Mesodermal cell (in vitro differentiated cells): ENCODE data around the gene SGIP1.

Source experiments
- H3K27ac ChIP-seq: 2 replicates; pipeline ENCODE4 v1.7.0; 2013; ENCODE audit warnings: mild to moderate bottlenecking, low read depth, low read length, moderate library complexity; ENCODE audit not compliant: severe bottlenecking
- H3K36me3 ChIP-seq: 2 replicates; pipeline ENCODE4 v1.7.1; 2013; ENCODE audit warnings: mild to moderate bottlenecking, low read length, moderate library complexity; ENCODE audit not compliant: control insufficient read depth, insufficient read depth
- H3K4me1 ChIP-seq: one replicate; pipeline ENCODE4 v1.7.1; 2013; ENCODE audit warnings: mild to moderate bottlenecking, low read length; ENCODE audit not compliant: insufficient read depth, control insufficient read depth, poor library complexity, severe bottlenecking
- H3K4me3 ChIP-seq: 2 replicates; pipeline ENCODE4 v1.7.0; 2013; ENCODE audit warnings: low read length, control low read depth, mild to moderate bottlenecking; ENCODE audit not compliant: insufficient read depth, poor library complexity, severe bottlenecking; ENCODE audit errors: extremely low read depth
- H3K9me3 ChIP-seq: 2 replicates; pipeline ENCODE4 v1.7.1; 2013; ENCODE audit warnings: mild to moderate bottlenecking, low read length, moderate library complexity; ENCODE audit not compliant: control insufficient read depth
- WGBS, 2 experiments: methylation state at CpG; one replicate each; pipeline ENCODE4 v1.1.5; 2013; ENCODE audit warnings: missing lambda C conversion rate in 2 of 2; ENCODE audit not compliant: insufficient coverage in 2 of 2; 5-methylcytosine and 5-hydroxymethylcytosine counted together

The SGIP1 gene

DNA sequence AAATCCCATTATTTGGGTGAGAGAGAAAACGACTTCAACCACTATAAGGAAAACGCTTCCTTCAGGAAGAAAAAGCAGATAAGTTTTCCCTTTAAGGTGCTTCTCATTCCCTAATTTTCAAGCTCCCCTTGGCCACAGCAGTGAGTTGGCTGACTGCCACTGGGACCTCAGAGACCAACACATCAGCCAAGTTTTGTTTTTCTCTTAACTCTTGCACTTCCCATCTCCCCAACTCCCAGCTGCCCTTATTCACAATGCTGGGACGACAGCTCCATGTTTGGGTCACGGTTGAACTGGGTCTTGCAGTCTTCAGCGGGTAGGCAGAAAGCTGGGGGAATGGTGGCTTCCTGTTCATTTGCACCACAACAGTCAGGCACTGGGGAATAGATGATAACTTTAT is 18.9 kb downstream of the SGIP1 start:
- WGBS, 2 experiments = 43 to 67% methylated on average over 1 to 3 of the region's 5 CpGs

DNA sequence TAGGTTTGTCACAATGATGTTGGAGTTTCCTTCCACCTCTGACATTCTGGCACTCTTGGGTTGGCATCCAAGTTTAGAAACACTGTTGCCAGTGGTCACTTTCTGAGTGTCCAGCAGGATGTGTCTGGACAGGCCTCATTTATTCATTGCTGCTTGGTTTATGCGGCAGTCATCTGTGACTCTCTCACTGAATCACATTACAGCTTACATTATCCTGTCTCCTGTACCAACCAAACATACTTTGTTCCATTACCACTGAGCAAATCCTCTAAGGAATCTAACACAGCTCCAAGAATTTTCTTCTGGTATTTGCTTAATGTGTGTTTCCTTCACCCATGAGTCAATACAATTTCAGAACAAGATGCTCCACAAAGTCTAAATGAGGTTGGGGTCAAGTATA is 19.9 kb downstream of the SGIP1 start:
- WGBS, 2 experiments = 100% methylated on average over 1 of the region's 1 CpG
- Histone ChIP-seq H3K36me3 (peaks cover 12% of the 10 kb centered on the region), H3K9me3 (no peaks in the 10 kb centered on the region), H3K4me3 (no peak overlapping the region), H3K4me1 (peaks cover 11% of the 10 kb centered on the region), H3K27ac (no peak overlapping the region)

More for the DNA sequence above, 18.9 kb downstream of the SGIP1 start:
- H3K36me3 ChIP-seq = peaks cover 12% of the 10 kb centered on the region
- no peak overlapping the region for H3K4me3 ChIP-seq
- no peaks in the 10 kb centered on the region for H3K9me3 ChIP-seq
- H3K4me1 ChIP-seq = peaks cover 11% of the 10 kb centered on the region
- H3K27ac ChIP-seq = no peak overlapping the region

DNA sequence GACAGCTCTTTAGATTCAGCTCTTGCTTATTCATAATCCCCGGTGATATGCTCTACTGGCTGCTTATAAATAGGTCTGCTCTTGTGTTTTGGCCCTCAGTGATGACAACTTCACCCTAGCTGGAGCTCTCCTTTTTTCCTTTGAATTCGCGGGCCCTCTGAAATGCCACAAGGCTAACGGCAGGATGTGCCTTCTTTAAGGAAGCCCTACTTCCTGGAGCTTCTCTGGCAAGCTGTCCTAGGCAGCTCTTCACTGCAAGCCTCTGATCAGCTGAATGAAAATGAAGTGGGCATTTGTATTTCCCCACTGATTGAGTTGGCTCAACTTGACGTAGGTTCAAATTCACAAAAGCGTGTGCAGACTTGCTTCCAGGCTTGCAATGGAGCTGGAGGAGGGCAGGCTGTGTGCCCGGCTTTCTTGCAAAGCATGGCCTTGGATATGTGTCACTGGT is 22.2 kb downstream of the SGIP1 start:
- 86 to 94% methylated on average over 5 to 6 of the region's 7 CpGs for WGBS, 2 experiments
- Histone ChIP-seq H3K9me3 (no peaks in the 10 kb centered on the region), H3K4me3 (no peak overlapping the region), H3K36me3 (peaks cover 12% of the 10 kb centered on the region), H3K27ac (no peak overlapping the region), H3K4me1 (peaks cover 14% of the 10 kb centered on the region)

DNA sequence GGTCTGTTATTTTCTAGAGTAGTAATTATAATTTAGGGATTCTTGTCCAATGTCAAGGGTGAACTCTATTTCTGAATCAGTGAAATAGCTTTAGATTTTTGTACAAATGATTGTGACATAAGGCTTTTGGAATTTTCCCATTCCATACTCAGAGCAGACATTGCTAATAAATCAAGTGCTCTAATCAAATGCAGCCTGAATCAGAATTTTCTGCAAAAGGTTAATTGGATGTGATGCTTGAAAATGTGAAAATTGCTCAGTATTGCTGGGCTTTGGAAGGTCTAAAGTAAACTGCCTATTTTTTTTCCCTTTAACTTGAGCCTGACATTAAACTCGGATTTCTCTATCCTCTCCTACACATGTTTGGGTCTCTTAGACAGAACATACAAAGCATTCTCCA is 23.2 kb downstream of the SGIP1 start:
- Histone ChIP-seq H3K27ac (no peak overlapping the region), H3K4me3 (no peak overlapping the region), H3K36me3 (peaks cover 12% of the 10 kb centered on the region), H3K4me1 (peaks cover 21% of the 10 kb centered on the region), H3K9me3 (no peaks in the 10 kb centered on the region)
- 67 to 86% methylated on average over 1 of the region's 1 CpG for WGBS, 2 experiments

DNA sequence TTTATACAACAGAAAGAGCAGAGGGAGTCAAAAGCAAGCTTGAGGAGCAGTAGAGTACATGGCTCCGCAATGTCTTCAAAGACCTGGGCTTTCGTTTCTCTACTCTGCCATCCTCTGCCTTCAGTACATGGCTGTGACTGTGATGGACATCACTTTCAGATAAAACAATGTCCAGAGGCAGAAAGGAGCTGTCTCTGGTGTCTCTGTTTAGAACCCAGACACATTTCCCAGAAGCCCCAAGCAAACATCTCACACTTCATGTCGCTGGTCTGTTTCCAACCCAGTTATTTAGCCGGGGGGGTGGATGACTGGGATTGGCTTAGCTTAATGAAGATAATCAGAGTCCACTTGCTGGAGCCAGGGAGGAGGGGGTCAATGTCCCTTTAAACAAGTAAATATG is 25.6 kb downstream of the SGIP1 start:
- no peak overlapping the region for H3K27ac ChIP-seq
- WGBS, 2 experiments = 84 to 100% methylated on average over 1 to 3 of the region's 4 CpGs
- H3K9me3 ChIP-seq = no peaks in the 10 kb centered on the region
- H3K4me3 ChIP-seq = no peak overlapping the region
- H3K36me3 ChIP-seq = no peaks in the 10 kb centered on the region
- H3K4me1 ChIP-seq = peaks cover 34% of the 10 kb centered on the region

DNA sequence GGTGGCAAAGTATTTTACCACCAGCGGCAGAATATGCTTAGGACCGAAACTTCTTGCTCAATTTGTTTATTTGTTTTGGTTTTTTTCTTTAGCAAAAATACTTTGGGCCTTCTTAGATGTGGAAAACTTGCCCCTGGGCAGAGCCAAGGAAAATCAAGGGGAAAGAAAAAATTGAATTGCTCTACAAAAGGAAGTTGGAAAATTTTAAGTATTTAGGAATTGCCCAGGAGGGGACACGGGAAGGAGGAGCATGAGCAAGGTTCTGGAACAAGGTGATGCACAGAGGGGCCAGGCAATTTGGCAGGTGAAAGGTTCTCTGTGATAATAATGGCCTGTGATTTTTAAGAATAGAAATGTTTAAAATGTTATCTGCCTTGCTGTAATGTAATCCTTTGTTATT is 28.6 kb downstream of the SGIP1 start:
- WGBS, 2 experiments = 65 to 77% methylated on average over 2 of the region's 3 CpGs
- no peak overlapping the region for H3K4me3 ChIP-seq
- no peaks in the 10 kb centered on the region for H3K36me3 ChIP-seq
- no peaks in the 10 kb centered on the region for H3K9me3 ChIP-seq
- H3K4me1 ChIP-seq = peaks cover 29% of the 10 kb centered on the region
- H3K27ac ChIP-seq = peak overlapping the region; percentile 98

DNA sequence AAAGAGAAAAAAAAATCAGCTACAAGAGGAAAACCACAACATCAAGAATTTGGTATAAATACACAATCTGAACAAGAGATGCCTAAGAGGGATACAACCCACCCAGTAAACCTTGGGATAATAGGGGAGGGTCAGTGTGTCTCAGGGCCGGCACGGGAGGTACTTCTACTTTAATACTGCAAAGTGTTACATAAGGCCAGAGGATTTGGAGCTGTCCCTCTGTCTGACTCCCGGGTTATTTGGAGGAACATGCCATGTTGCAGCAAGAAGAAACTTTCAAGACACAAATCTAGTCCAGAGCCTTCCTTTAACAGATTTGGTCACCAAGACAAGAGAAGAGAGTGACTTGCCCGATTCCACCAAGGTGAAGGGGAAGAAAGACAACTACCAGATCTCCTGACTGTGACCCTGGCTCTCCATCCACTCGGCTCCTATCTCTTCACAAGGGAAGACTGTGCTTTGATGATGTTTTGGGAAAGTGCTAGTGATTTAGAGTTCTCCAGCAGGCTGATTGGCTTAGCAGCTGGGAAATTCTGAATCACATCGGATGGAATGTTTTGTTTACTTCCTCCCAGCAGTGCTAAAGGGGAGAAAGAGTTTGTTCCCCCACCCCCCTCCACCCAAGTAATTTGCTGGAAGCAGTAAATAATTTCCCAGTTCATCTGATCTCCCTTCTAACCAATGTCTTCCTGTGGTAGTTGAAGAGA is 29.3 kb downstream of the SGIP1 start:
- peaks cover 29% of the 10 kb centered on the region for H3K4me1 ChIP-seq
- H3K27ac ChIP-seq = peak overlapping the region; percentile 98
- no peak overlapping the region for H3K4me3 ChIP-seq
- no peaks in the 10 kb centered on the region for H3K36me3 ChIP-seq
- no peaks in the 10 kb centered on the region for H3K9me3 ChIP-seq
- 81 to 100% methylated on average over 1 to 3 of the region's 6 CpGs for WGBS, 2 experiments

DNA sequence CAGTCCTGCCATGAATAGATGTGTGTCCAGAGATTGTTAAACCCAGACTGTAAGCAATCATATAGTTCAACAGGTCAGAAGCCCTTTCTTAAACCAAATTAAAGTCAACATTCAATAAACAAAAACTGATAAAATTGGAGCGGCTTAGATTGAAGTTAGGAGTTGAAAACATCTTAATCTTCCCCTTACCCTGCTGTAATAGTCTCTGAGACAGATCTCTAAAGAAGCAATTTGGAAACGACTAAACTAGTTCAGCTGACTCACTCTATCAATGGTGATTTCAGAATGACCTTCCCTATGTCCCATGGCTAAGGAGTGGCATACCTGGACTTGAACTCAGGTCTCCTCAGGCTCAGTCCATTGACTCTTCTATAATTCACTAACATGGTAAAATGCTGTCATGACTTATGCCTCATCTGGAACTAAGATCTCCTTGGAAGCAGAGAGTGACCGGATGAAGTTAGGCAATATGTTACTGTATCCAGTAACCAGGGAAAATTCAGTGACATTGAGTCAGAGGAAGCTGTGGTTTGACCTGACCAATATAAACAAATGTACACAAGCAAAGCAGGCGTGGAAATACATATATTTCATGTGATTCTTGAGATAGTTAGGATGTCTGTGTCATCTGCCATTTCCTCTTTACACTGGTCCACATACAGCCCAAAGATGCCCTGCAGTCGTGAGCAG is 30.1 kb downstream of the SGIP1 start:
- no peaks in the 10 kb centered on the region for H3K9me3 ChIP-seq
- H3K4me3 ChIP-seq = no peak overlapping the region
- WGBS, 2 experiments = 57 to 67% methylated on average over 1 to 2 of the region's 5 CpGs
- peaks cover 29% of the 10 kb centered on the region for H3K4me1 ChIP-seq
- peak overlapping the region; percentile 98 for H3K27ac ChIP-seq
- no peaks in the 10 kb centered on the region for H3K36me3 ChIP-seq

DNA sequence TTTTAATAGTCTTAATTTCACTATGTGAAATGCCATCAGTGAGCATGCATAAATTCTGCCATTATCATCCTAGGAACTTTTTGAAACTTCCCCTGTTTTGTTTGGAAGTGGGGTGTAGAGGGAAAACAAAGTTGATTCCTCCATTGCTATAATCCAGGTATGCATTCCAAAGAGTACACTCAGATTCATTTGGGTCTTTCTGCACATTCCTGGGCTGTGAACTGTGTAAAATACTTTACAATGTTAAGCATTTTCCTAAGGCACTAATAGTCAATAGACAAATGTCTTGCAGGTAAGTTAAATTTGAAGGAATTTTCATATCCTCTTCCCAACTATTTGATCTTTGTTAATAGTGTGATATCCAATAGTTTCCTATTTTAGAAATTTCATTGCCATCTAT is 36.2 kb downstream of the SGIP1 start:
- Histone ChIP-seq H3K27ac (no peak overlapping the region), H3K36me3 (no peaks in the 10 kb centered on the region), H3K4me3 (no peak overlapping the region), H3K4me1 (peaks cover 16% of the 10 kb centered on the region), H3K9me3 (no peaks in the 10 kb centered on the region)

DNA sequence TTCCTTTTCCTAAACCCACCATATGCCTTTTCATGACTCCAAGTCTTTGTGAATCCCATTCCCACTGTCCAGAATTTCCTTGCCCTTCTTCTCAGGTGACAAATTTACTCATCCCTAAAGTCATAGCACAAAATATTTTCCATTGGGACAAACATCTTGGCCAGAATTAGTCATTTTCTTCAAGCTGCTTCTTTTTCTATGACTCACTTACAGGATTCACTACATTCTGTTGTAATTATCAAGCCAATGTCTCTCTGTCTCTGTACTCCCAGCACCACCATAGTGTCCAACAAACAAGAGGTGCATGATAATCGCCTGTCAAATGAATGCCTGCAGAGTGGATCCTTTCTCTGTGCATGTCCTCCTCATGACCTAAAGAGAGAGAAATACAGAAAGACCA is 37.8 kb downstream of the SGIP1 start:
- no peaks in the 10 kb centered on the region for H3K9me3 ChIP-seq
- WGBS, 2 experiments = 63 to 100% methylated on average over 1 of the region's 1 CpG
- H3K4me3 ChIP-seq = no peak overlapping the region
- H3K27ac ChIP-seq = no peak overlapping the region
- no peaks in the 10 kb centered on the region for H3K36me3 ChIP-seq
- H3K4me1 ChIP-seq = peaks cover 32% of the 10 kb centered on the region

DNA sequence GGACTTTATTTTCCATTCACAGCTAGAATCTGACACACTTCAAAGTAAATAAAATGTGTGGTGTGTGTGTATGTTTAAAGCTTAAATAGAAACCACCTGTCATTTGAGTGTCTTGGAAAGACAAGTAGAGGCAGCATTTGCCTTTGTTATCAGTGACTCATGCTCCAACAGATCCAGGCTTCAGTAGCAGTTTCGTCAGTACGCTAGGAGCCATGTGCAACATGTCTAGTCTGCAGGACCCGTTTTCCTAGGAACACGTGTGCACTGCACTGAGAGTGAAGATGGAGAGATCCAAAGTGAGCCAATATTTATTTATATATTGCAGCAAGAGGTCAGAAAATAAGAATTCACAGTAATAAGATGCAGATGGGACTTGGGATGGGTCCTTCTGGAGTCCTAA is 41.8 kb downstream of the SGIP1 start:
- peaks cover 32% of the 10 kb centered on the region for H3K4me1 ChIP-seq
- H3K4me3 ChIP-seq = no peak overlapping the region
- no peaks in the 10 kb centered on the region for H3K9me3 ChIP-seq
- 73 to 91% methylated on average over 2 of the region's 4 CpGs for WGBS, 2 experiments
- H3K27ac ChIP-seq = peak overlapping the region; percentile 19
- no peaks in the 10 kb centered on the region for H3K36me3 ChIP-seq
